Mucosa of rectum (tissue), 2 donors: ENCODE measurements around the gene MBNL2.

Experiments
- H3K27ac ChIP-seq, 2 donors: one replicate each; pipeline ENCODE4 v1.7.0; 2013; ENCODE audit warnings: inconsistent platforms in 2 of 2, low read depth in 2 of 2, low read length in 2 of 2
- H3K27me3 ChIP-seq, 2 donors: one replicate each; pipeline ENCODE4 v1.7.0; 2013; ENCODE audit warnings: low read length in 2 of 2; ENCODE audit not compliant: control insufficient read depth in 2 of 2, insufficient read depth in 2 of 2
- H3K36me3 ChIP-seq, 2 donors: one replicate each; pipeline ENCODE4 v1.7.0; 2013; ENCODE audit warnings: low read length in 2 of 2; ENCODE audit not compliant: control insufficient read depth in 2 of 2, insufficient read depth in 2 of 2
- H3K4me1 ChIP-seq, 2 donors: one replicate each; pipeline ENCODE4 v1.7.0; 2013; ENCODE audit warnings: low read length in 2 of 2, mild to moderate bottlenecking in 1 of 2; ENCODE audit not compliant: control insufficient read depth in 2 of 2, insufficient read depth in 2 of 2
- H3K4me3 ChIP-seq, 2 donors: one replicate each; pipeline ENCODE4 v1.7.0; 2013; ENCODE audit warnings: low read length in 2 of 2
- H3K9ac ChIP-seq, 2 donors: one replicate each; pipeline ENCODE4 v1.7.0; 2013; ENCODE audit warnings: low read length in 2 of 2, low read depth in 1 of 2, mild to moderate bottlenecking in 1 of 2
- H3K9me3 ChIP-seq, 2 donors: one replicate each; pipeline ENCODE4 v1.7.0; 2013; ENCODE audit warnings: low read length in 2 of 2; ENCODE audit not compliant: control insufficient read depth in 2 of 2
- donor health status: healthy.
- donor health status: Normal muscosa, but diverticular disease.

MBNL2 gene

DNA sequence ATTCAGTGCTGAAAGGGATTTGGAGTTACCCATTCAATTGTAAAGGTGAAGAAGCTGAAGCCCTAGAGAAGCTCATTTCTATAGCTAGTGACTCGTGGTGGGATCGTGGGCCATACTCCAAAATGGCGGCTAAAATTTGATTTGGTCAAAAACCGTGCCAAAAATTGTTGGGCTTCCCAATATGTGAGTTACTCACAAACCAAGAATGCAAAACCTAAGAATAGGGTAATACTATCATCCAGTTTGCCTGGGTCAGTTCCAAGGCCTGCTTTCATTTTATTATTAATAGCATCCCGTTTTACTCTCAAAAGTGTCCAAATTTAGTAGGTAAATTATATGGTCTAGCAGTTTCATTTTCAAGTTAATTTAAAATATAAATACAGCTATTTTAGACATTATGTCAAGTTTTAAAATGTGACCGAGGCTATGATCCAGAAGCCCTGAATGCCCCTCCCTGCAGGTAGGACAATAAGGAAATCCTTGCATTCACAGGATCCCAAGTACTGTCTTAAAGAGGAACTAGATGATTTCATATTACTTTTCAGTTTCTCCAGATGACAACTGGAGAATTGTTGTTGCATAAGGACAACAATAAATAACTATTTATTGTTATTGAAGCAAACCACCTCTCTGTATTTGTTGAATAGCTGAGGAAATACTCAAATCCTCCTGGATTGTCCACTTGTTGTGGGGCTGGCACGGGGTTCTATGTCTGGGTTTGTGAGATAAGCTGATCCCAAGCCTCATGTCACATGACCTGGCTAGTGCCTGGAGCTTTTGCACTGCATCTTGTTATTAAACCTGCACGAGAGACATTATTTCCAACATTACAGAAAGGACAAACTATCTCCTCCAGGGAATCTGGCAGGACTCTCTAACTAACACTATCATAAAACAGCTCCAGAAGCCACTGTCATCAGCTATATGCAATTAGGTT, 200.3 kb downstream of the MBNL2 start:
- no peaks in the 10 kb centered on the region for H3K27me3 ChIP-seq
- peak overlapping the region in 1 of 2 donors; percentile 38 for H3K4me3 ChIP-seq
- peaks cover 3 to 5% of the 10 kb centered on the region in 2 donors for H3K4me1 ChIP-seq
- H3K27ac ChIP-seq = no peak overlapping the region
- no peaks in the 10 kb centered on the region for H3K9me3 ChIP-seq
- no peak overlapping the region for H3K9ac ChIP-seq
- no peaks in the 10 kb centered on the region for H3K36me3 ChIP-seq

DNA sequence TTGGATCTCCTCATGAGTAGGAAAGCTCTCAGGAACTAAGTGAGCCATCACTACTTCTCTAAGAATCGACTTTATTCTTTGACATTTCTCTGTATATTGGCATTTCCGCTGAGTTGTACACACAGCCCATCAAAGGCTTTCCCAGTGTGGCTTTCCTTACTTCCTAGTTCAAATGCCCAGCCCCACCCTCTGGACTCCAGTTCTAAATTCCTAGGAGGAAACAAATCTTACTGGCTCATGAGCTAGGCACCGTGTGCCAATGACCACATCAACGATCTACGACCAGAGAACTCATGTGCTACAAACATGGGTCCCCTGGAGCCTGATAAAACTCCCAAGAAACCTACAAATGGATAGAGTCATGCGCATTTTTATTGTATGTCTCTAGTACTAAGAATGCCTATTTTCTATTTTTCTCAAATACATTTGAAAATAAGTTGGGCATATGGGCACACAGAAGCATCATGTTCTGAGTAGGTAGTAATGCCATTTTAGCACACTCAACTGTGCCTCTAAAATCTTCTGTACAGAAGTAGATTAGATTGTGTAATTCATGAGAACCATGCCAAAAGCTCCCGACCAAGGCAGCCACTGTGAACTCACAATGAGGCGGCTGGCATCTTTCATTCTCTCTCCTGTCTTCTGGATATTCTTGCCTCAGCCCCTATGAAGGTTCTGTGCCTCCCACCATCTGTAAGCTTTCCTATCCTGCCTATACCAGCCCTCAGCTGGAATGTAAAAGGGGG, 201.3 kb downstream of the MBNL2 start:
- Histone ChIP-seq H3K9ac (no peak overlapping the region), H3K36me3 (no peaks in the 10 kb centered on the region)

DNA sequence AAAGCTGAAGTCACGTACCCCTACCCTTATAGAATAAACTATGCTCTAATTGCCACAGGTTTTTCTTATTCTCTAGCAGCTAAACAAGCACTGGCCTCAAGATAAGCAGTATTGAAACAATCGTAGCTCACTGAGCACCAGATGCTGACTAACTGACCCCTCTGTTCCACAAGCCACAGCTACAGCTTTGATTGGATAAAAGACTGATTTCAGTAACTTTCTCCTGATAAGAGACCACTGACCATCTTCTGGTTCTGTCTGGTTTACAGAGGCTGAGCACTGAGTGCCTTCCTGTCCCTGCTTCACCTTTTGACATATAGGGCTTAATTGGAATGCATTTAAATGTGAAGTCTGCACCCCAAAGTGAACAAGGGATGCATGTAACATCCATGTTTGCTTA, 203.5 kb downstream of the MBNL2 start:
- Histone ChIP-seq H3K27ac (no peak overlapping the region), H3K4me1 (peaks cover 3 to 5% of the 10 kb centered on the region in 2 donors), H3K4me3 (no peak overlapping the region), H3K36me3 (no peaks in the 10 kb centered on the region), H3K27me3 (no peaks in the 10 kb centered on the region), H3K9ac (no peak overlapping the region), H3K9me3 (no peaks in the 10 kb centered on the region)

More for the DNA sequence above, 201.3 kb downstream of the MBNL2 start:
- H3K27ac ChIP-seq = no peak overlapping the region
- H3K9me3 ChIP-seq = no peaks in the 10 kb centered on the region
- H3K4me3 ChIP-seq = no peak overlapping the region
- H3K4me1 ChIP-seq = peaks cover 3 to 5% of the 10 kb centered on the region in 2 donors
- H3K27me3 ChIP-seq = no peaks in the 10 kb centered on the region

DNA sequence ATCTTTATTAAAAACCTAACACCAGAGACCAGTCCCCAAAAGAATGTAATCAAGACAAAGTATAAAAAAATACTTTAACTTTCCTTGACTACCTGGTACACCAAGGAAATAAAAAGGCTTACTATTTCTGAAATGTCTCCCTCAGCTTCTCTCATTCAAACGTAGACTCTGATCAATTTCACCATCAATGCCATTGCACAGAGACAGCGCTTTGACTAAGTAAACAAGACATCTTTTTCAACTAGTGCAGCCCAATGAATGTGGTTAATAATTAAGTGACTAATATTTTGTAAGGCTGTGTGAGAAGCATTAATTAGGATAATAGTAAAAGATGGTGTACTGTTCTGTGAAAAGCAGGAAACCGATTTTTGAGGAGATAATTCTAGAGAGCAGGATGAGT, 204.6 kb downstream of the MBNL2 start:
- Histone ChIP-seq H3K27ac (no peak overlapping the region), H3K4me1 (peaks cover 3 to 11% of the 10 kb centered on the region in 2 donors), H3K36me3 (no peaks in the 10 kb centered on the region), H3K4me3 (no peak overlapping the region), H3K27me3 (no peaks in the 10 kb centered on the region), H3K9ac (no peak overlapping the region), H3K9me3 (no peaks in the 10 kb centered on the region)

DNA sequence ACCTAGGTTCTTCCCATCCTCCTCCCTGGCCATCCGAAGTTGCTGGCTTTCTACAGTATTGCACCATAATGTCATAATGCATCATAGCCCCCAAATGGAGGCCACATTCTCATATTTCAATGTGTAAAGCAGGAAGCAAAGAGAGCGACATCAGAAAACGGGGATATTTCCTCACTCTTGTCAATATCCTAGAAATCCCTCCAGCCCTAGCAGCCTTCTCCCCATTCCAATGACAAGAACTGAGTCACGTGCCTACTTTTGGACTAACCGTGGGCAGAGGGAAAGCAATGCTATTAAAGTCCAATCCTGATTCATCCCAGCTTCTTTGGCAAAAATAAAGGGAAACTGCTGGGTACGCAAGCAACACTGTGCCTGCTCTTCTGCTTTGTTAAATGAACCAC, 207.5 kb downstream of the MBNL2 start:
- H3K9ac ChIP-seq = no peak overlapping the region
- H3K27ac ChIP-seq = no peak overlapping the region

DNA sequence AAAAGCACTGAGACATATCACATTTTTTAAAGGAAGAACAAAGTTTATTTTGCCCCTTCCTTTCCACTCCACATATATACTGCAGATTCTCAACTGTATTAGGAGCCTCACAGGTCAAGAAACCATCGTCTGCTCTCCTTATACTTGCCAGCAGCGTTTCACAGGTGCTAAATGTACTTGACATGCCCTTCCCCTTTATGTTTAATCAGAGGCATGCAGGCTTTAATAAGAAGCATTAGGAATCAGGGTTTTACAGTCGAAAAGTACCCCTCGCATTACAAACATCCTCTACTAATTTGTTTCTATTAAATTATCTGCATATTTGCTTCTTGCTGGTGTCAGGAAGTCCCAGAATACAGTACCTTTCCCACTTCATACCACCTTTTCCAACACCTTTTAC, 208.2 kb downstream of the MBNL2 start:
- Histone ChIP-seq H3K9me3 (no peaks in the 10 kb centered on the region), H3K27me3 (no peaks in the 10 kb centered on the region), H3K27ac (no peak overlapping the region), H3K9ac (no peak overlapping the region), H3K4me1 (peaks cover 0 to 14% of the 10 kb centered on the region in 2 donors), H3K4me3 (no peak overlapping the region), H3K36me3 (no peaks in the 10 kb centered on the region)

More for the DNA sequence above, 207.5 kb downstream of the MBNL2 start:
- no peaks in the 10 kb centered on the region for H3K9me3 ChIP-seq
- no peaks in the 10 kb centered on the region for H3K36me3 ChIP-seq
- H3K27me3 ChIP-seq = no peaks in the 10 kb centered on the region
- H3K4me3 ChIP-seq = peak overlapping the region in 1 of 2 donors; percentile 46
- H3K4me1 ChIP-seq = peaks cover 0 to 11% of the 10 kb centered on the region in 2 donors

DNA sequence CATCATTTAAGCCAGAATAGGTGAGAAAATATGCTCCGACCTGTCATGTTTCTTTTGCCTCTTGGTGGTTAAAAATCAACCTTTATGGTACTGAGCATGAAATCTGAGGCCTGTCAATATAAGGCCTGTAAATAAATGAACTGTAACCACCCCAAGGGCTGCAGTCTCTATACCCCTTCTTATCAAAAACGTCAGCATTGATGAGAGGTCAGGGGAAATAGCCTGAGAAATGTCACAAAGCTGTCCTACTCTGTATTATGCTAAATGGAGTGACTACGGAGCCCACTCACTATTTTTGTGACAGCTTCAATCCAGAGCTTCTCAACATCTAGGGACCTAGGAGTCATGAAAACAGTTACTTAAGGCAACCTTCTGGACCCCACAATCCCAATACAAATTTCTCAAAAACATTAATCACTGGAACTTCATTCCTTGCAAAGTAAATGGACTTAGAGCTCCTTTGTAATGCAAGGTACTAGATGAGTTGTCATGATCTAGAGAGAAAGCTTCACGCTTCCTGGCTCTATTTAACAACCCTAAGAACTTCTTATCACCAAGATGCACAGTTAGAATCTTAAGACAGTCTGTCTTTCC, 209.1 kb downstream of the MBNL2 start:
- Histone ChIP-seq H3K36me3 (no peaks in the 10 kb centered on the region), H3K4me3 (peak overlapping the region in 1 of 2 donors; percentile 17), H3K9me3 (no peaks in the 10 kb centered on the region), H3K4me1 (peaks cover 0 to 14% of the 10 kb centered on the region in 2 donors), H3K27ac (peak overlapping the region; percentile 5 to 20), H3K9ac (no peak overlapping the region), H3K27me3 (no peaks in the 10 kb centered on the region)

DNA sequence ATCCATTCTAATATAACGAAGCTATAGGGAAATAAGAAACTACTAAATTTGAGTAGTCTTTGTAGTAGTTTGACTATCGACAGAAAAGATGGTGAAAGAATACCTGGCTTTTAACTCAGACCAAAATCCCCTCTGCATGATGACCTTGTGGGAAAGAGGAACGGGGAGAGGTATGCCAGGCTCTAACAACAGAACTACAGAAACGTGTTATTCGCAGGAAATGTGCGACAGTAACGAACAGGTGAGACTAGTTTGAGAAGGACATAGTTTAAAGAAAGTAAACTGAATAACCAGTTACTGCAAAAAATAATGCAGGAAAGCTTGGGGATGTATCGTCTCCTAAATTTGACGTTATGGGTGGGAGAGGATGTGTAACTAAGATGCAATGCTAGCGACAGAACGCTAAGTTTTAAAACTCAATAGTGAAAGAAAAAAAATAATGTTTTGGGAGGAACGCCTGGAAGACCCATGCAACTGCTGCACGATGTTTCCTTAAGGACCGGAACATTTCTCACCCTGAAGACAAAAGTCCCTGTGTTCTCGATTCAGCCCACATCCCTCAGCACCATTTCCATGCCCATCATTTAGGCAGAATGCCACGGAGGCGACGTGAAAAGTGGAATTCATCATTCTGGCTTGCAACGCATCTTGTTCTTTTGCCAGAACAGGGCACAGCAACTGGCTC, 210.2 kb downstream of the MBNL2 start:
- Histone ChIP-seq H3K9me3 (no peaks in the 10 kb centered on the region), H3K9ac (peak overlapping the region; percentile 66 to 79), H3K36me3 (no peaks in the 10 kb centered on the region), H3K27me3 (no peaks in the 10 kb centered on the region), H3K4me3 (peak overlapping the region; percentile 92 to 100), H3K4me1 (peaks cover 0 to 14% of the 10 kb centered on the region in 2 donors), H3K27ac (peak overlapping the region; percentile 100)

DNA sequence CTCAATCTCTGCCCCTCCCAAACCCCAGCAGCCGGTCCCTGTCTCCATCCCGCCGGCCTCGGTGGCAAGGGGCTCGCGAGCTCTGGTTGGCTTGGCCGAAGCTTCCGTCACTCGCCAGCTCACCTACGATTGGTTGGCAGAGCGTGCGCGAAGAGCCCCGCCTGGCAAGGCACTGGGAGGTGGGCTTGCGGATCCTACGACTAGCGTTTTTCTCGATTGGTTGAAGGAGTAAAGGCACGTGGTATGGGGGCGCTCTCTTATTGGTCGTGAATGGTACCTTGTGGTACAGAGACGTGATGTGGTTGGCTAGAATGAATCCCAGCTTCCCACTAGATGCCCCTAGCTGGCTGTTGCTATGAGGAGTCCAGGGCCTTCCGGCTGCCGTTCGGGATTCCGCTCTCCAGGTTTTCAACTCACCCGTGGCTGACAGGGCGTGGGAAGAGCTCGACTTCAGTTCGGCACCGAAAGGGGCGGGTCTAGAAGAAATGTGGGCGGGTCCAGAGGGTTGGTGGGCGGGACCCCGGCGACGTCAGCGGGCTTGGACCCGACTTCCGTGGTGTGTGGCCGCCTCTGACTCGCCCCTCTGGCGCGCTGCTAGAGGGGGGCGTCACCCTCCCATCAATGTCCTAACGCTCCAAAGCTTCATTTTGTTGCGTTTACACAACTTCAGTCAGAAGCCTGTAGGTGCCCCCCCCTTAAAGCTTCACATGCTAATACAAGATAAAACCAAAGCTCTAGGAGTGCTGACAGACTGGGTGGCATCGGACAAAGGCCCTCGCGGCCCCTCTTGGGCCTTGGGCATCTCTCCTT, 211.0 kb downstream of the MBNL2 start:
- peak overlapping the region; percentile 100 for H3K9ac ChIP-seq
- peak overlapping the region; percentile 92 to 100 for H3K4me3 ChIP-seq
- peak overlapping the region; percentile 100 for H3K27ac ChIP-seq

More for the DNA sequence above, 211.0 kb downstream of the MBNL2 start:
- H3K36me3 ChIP-seq = no peaks in the 10 kb centered on the region
- no peaks in the 10 kb centered on the region for H3K9me3 ChIP-seq
- H3K27me3 ChIP-seq = no peaks in the 10 kb centered on the region
- H3K4me1 ChIP-seq = peaks cover 0 to 14% of the 10 kb centered on the region in 2 donors
